ENCODE measurements around the gene TGM1.

Gene TGM1

DNA sequence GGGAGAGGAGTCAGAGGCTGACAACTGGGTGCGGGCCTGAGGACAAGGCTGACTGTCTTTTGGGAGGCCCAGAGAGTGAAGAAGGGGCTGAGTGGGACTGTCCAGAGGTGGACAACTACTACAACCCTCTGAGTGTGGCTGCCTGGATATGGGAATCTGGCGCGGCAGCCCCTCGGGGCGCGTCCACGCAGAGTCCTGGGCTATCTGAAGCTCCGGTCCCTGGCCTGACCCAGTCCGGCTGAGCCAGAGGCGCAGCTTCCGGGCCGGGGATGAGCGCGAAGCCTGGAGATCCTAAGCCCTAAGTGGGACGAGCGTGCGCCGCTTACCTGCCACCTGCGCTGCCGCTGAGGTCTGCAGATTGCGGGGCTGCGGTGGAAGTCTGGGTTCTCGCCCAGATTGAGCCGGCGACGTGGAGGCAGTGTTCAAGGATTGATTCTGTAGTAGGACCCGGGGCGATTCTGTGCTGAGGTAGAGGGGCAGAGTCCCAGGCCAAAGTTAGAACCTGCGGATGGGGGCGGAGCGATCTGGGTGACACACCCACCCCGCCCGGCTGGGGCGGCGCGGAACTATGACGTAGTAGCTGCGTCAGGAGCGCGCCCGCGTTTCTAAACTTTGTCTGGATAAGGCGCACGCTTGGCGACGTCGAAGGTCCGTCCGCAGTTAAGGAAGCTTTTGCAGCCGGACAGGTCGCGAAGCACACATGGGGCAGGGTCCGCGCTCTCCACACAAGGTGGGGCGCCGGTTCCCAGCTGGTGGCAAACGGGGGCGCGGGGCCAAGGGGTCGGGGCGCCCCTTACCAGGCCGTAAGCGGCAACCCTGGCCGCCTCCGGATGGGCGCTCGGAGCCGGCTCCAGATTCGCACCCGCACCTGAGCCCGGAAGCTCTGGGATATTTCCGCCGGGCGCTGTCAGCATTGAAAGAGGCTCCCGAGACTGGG, 36.5 kb upstream of the TGM1 start, which contains the start of the genes DHRS1 and NOP9:
TSS of gene DHRS1 (minus strand) at position 526 of the 937 bp plus-strand sequence. CDS start 674 bp downstream, outside the sequence.
TSS of gene NOP9 (plus strand) at position 596 of the 937 bp plus-strand sequence. CDS start at position 701, 105 bp downstream.
- DNase-seq, result peak; percentile 96
- H3K4me3 Mint-ChIP-seq, result peak within 1 kb of the TSS; percentile 94
- no peaks in the 10 kb centered on the region for H3K9me3 Mint-ChIP-seq
- H3K27me3 Mint-ChIP-seq (ENCODE audit: low read depth, poor library complexity), result no peaks in the 10 kb centered on the region
- H3K4me1 Mint-ChIP-seq, result peaks cover 52% of the 10 kb centered on the region
- H3K36me3 Mint-ChIP-seq (ENCODE audit: low read depth), result peaks cover 25% of the 10 kb centered on the region
- TF ChIP-seq, protein P1, sequence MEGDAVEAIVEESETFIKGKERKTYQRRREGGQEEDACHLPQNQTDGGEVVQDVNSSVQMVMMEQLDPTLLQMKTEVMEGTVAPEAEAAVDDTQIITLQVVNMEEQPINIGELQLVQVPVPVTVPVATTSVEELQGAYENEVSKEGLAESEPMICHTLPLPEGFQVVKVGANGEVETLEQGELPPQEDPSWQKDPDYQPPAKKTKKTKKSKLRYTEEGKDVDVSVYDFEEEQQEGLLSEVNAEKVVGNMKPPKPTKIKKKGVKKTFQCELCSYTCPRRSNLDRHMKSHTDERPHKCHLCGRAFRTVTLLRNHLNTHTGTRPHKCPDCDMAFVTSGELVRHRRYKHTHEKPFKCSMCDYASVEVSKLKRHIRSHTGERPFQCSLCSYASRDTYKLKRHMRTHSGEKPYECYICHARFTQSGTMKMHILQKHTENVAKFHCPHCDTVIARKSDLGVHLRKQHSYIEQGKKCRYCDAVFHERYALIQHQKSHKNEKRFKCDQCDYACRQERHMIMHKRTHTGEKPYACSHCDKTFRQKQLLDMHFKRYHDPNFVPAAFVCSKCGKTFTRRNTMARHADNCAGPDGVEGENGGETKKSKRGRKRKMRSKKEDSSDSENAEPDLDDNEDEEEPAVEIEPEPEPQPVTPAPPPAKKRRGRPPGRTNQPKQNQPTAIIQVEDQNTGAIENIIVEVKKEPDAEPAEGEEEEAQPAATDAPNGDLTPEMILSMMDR (IDR thresholded peaks at IDR 0.05), result no peak
- H3K27ac Mint-ChIP-seq, result peak within 1 kb of the TSS; percentile 75

DNA sequence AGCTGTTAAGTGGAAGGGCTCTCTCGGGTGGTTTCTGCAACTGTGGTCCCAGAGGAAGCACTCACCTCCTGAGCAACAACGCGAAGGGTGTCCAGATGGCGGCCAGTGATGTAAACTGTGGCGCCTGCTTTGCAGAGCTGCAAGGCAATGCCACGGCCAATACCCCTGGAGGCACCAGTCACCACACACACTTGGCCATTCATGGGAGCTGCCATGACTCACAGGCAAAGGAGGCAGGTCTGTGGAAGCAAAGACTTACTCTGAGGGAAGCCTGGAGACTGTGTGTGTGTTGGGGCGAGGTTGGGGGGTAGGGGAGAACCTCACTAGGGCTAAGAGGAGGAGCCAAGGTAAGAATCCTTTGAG, 35.9 kb upstream of the TGM1 start:
- H3K36me3 Mint-ChIP-seq (ENCODE audit: low read depth), result peaks cover 20% of the 10 kb centered on the region
- peaks cover 52% of the 10 kb centered on the region for H3K4me1 Mint-ChIP-seq
- H3K27me3 Mint-ChIP-seq (ENCODE audit: low read depth, poor library complexity), result no peaks in the 10 kb centered on the region
- no peak for DNase-seq
- peak overlapping the region; percentile 94 for H3K4me3 Mint-ChIP-seq
- peak overlapping the region; percentile 75 for H3K27ac Mint-ChIP-seq
- TF ChIP-seq, protein P1 (IDR thresholded peaks at IDR 0.05), result no peak
- no peaks in the 10 kb centered on the region for H3K9me3 Mint-ChIP-seq

DNA sequence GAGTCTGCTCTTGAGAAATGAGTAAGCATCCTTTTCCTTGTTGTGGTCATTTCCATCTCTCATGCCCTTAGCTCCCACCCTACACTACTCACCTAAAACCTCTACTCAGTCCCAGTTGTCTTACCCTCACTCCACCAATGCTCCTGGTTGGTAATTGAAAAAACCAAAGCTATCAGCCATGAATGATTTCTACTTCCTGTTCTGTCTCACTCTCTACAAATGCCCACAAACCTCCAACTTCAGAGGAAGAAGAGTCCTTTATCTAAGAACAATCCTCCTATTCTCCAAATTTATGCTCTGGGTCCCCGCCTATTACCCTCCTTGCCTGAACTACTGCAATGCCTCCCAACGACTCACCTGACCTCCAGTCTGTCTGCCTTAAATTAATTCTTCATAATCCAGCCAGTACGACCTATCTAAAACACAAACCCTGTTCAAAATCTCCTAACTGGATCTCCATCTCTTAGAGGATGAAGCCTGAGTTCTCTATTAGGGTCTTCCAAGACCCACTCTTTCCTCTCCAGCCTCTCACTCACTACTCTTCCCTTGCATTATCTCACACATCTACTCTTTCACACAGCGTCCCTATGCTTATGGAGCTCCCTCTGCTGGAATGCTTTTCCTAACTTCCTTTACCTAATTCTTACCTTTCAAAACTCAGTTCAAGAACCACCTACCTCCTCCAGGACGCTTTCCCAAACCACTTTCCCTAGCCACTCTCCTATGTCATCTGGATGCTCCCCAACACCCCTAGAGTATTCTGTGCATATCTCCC, 34.4 kb upstream of the TGM1 start:
- TF ChIP-seq, protein P1 (IDR thresholded peaks at IDR 0.05), result peak; percentile 36
- Mint-ChIP-seq H3K4me1 (peaks cover 52% of the 10 kb centered on the region), H3K36me3 (ENCODE audit: low read depth) (peaks cover 17% of the 10 kb centered on the region), H3K4me3 (peak overlapping the region; percentile 25), H3K27ac (peak overlapping the region; percentile 74), H3K9me3 (no peaks in the 10 kb centered on the region), H3K27me3 (ENCODE audit: low read depth, poor library complexity) (no peaks in the 10 kb centered on the region)
- no peak for DNase-seq

DNA sequence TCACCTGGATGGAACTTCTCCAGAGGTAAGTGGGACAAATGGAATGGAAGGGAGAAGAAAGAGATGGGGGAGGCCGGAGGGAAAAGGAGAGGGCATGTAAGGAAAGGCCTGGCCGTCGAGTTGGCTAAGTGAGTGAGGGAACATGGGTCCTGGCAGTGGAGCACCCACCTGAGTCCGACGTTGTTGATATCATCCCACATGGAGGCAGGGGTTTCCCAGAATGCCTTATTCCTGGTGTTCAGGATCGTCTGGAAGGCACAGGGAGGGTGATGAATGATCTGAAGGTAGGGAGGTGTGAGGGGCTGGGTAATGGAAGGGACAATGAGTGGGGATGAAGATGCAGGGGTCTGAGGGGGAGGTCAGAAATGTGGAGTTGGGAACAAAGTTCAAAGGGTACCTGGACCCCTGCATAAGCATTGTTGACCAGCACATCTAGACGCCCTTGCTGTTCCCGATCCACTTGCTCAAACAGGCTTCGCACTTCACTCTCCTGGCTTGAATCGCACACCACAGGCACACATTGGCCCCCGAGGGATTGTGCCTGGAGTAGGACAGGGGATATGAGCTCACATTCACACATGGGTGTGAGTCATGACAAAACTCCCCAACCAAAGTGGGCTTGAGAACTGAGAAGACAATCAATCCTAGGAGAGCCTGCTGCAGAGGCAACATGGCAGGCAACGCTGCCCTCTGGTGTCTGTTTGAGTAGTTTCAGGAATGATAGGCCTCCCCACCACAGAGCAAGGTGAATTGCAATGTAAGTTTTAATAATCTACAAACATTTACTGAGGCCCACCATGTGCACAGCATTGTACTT, 33.6 kb upstream of the TGM1 start:
- H3K4me3 Mint-ChIP-seq, result no peak overlapping the region
- peak overlapping the region; percentile 38 for H3K27ac Mint-ChIP-seq
- H3K36me3 Mint-ChIP-seq (ENCODE audit: low read depth), result peaks cover 10% of the 10 kb centered on the region
- H3K4me1 Mint-ChIP-seq, result peaks cover 48% of the 10 kb centered on the region
- no peaks in the 10 kb centered on the region for H3K9me3 Mint-ChIP-seq
- no peaks in the 10 kb centered on the region for H3K27me3 Mint-ChIP-seq (ENCODE audit: low read depth, poor library complexity)
- TF ChIP-seq, protein P1 (IDR thresholded peaks at IDR 0.05), result peak; percentile 68
- DNase-seq, result peak; percentile 54

DNA sequence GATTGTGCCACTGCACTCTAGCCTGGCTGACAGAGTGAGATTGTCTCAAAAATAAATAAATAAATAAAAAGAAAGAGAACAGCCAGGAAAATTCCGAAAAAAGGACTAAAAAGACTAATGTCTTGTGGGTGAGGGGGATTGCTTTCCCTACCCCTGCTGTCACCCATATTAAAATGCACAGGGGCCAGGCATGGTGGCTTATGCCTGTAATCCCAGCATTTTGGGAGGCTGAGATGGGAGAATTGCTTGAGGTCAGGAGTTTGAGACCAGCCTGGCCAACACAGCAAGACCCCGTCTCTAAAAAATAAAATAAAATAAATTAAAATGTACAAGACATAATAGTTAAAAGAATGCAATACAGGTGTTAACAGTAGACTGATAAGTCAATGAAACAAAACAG, 30.5 kb upstream of the TGM1 start:
- Mint-ChIP-seq H3K27ac (no peak overlapping the region), H3K27me3 (ENCODE audit: low read depth, poor library complexity) (no peaks in the 10 kb centered on the region), H3K4me1 (peaks cover 21% of the 10 kb centered on the region), H3K9me3 (no peaks in the 10 kb centered on the region), H3K36me3 (ENCODE audit: low read depth) (peaks cover 10% of the 10 kb centered on the region), H3K4me3 (no peak overlapping the region)
- DNase-seq, result no peak
- TF ChIP-seq, protein P1 (IDR thresholded peaks at IDR 0.05), result no peak

Data from nephron progenitor cell (in vitro differentiated cells).